ENCODE results near the gene USP12.

DNA sequence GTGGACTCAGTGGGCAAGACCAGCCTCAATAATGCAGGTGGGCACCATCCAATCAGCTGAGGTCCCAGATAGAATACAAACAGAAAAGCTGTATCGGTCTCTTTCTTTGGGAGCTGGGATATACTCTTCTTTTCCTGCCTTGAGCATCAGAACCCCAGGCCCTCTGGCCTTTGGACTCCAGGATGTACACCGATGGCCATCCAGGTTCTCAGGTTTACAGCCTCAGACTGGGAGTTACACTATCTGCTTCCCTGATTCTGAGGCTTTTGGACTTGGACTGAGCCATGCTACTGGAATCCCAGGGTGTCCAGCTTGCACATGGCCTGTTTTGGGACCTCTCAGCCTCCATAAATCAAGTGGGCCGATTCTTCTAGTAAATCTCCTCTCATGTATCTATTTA, 27.6 kb upstream of the USP12 start:
- TF ChIP-seq, protein P1, sequence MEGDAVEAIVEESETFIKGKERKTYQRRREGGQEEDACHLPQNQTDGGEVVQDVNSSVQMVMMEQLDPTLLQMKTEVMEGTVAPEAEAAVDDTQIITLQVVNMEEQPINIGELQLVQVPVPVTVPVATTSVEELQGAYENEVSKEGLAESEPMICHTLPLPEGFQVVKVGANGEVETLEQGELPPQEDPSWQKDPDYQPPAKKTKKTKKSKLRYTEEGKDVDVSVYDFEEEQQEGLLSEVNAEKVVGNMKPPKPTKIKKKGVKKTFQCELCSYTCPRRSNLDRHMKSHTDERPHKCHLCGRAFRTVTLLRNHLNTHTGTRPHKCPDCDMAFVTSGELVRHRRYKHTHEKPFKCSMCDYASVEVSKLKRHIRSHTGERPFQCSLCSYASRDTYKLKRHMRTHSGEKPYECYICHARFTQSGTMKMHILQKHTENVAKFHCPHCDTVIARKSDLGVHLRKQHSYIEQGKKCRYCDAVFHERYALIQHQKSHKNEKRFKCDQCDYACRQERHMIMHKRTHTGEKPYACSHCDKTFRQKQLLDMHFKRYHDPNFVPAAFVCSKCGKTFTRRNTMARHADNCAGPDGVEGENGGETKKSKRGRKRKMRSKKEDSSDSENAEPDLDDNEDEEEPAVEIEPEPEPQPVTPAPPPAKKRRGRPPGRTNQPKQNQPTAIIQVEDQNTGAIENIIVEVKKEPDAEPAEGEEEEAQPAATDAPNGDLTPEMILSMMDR (IDR thresholded peaks at IDR 0.05): no peak
- no peak for TF ChIP-seq POLR2AphosphoS5 (IDR thresholded peaks at IDR 0.05)
